HG02970 (cell line): ENCODE data around the gene GUCY2C.

Source experiments
- ATAC-seq: cut with Tn5 transposase; IDR thresholded peaks from one replicate; pipeline ENCODE4 v1.9.1; 2021; ENCODE audit warnings: mild to moderate bottlenecking, moderate library complexity, moderate number of reproducible peaks; ENCODE audit not compliant: unreplicated experiment, low FRiP score

GUCY2C gene

DNA sequence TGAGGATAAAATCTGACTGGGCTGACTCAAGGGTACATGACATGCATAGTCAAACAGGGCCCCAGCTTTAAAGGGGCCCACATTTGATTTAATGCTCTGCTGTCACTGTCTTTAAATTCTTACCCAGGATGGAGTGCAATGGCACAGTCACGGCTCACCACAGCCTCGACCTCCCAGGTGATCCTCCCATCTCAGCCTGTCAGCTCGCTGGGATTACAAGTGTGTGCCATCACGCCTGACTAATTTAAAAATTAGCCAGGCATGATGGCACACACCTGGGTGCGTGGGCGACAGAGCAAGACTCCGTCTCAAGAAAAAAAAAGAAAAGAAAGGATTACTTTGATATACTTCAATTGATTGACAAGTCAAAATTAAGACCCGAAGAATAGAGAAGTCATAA, 119.5 kb downstream of the GUCY2C start:
- no peak for ATAC-seq

DNA sequence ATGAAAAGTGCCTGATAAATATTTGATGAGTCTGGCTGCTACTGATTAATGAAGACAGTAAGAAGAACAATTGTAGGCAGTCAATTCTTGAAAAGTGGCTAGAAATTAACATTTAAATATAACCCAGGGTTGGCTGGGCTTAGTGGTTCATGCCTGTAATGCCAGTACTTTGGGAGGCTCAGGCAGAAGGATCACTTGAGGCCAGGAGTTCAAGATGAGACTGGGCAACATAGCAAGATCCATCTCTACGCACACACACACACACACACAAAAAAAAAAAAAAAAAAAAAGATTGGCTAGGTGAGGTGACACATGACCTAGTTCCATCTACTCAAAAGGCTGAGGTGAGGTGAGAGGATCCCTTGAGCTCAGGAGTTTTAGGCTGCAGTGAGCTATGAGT, 120.8 kb downstream of the GUCY2C start:
- no peak for ATAC-seq

DNA sequence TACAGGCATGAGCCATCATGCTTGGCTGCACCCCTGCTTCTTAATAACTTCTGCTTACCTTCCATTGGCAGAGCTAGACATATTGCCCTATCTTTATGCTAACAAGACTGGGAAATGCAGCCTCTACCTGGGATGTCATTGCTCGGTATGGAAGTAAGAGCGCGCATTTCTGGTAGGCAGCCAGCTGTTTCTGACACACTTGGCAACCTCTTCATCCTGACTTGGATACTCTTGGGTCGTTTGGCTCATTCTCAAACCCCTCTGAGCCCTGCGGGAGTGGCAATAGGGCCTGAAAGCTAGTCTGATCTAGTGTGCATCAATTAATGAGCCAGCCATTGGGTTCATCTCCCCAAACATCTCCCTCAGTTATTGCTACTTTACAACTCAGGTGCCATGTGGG, 123.3 kb downstream of the GUCY2C start:
- ATAC-seq = no peak

DNA sequence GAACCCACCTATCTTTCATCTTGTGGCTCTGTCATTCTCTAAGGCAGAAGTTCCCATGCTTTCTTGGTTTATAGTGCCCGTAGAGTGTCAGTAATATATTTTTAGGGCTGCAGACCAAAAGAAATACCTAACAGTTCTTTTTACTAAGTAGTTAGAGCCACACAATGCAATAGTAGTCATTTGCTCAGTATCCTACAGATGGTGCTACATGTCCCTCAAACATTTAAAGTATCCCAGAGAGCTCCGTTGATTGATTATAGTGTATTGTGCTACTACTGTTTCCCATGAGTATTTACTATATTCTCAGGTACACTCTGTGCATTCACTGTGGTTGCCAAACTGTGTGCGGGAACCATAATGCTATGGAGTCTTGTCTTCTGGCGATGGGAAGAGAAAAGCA, 124.0 kb downstream of the GUCY2C start:
- no peak for ATAC-seq

DNA sequence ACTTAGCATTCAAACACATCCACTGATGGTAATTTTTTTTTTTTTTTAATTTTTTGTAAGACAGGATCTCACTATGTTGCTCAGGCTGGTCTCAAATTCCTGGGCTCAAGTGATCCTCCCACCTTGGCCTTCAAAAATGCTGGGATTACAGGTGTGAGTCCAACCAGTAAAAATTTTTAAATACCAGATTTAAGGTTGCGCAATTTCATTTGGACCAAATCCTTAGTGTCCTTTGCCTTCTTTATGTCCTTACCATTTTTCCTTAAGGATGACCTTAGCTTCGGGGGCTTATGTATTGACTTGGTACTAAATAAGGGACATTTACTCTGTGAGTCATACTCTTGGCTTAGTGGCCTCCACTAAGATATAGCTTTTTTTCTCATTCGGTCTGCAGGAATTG, 124.6 kb downstream of the GUCY2C start:
- ATAC-seq = no peak

DNA sequence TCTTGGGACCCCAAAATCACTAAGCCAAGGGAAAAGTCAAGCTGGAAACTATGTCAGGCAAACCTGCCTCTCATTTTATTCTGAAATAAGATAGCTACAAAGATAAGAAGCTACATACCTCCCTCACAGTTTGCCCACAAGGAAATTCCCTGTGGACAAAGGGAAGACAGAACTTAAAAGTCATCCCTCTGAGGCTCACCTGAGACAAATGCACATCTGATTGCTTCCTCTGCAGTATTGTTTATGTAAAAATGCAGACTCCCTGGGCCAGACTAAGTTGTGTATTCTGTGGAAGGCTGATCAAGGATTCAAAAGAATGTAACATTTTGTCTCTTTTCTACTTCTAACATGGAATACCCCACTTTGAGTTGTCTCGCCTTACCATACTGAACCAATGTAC, 126.2 kb downstream of the GUCY2C start:
- ATAC-seq = no peak

DNA sequence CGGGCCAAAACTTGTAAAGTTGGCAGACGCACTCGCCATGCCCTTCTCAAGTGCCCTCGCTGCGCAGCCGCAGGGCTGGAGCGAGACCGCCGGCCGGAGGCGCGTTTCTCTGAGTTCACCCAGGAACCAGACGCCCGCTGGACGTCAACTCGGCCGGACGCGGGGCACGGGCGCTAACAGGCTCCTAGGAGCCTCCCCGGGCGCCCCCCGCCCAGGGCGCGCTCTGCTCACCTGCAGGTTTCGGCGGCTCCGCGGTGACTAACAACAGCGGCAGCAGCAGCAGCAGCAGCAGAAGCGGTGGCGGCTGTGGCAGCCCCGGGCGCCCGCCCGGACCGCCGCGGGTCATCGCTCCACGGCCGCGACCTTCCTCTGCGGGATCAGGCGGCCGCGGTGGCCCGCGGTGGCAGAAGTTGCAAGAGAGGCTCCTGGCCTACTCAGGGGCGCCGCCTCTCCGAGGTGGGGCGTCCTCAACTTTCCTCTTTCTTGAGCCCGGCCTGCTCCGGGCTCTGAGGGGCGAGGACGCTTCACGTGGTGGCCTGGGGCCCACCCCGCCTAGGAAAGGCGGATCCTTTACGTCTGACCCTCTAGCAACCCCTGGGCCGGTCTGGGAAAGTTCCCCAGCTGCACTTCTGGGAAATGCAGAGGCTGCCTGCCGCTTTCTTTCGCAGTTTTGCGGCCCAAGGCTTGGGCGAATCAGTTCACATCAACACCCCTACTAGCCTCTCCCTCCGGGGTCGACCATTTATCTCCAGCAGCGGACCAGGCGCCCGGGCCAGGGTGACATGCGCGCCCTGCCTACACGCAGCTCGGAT, 128.8 kb downstream of the GUCY2C start, which contains the start of gene PLBD1:
Gene PLBD1, minus strand, starts transcription at position 533 of the 812 bp plus-strand sequence. Its CDS starts 187 bp downstream, at position 346.
- ATAC-seq = peak; percentile 54

DNA sequence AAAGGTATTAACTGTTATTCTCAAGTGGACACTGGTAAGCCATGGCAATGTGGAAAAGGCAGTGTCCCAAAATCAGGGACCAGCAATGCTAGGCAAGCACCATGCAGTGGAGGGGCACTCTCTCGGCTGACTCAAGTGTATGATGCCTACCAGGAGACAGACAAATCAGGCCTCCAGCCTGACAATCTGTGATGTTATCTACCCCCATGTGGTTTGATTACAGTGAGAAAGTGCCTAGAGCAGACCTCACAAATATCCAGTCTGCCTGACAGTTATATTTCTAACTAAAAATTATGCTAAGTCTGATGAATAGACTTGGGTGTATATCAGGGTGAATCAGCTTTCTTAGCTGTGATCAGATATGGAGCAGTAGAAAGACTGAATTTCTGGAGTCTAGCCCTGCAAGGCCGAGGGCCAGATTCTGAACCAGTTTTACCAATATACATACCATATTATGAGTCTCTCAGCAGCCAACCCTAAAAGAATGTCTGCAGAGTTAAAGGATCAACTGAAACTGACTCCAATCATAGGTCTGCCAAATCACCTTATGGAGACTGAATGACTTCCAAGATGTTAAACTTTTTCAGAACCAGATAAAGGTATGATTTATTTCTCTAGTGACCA, 132.0 kb downstream of the GUCY2C start:
- ATAC-seq = no peak

DNA sequence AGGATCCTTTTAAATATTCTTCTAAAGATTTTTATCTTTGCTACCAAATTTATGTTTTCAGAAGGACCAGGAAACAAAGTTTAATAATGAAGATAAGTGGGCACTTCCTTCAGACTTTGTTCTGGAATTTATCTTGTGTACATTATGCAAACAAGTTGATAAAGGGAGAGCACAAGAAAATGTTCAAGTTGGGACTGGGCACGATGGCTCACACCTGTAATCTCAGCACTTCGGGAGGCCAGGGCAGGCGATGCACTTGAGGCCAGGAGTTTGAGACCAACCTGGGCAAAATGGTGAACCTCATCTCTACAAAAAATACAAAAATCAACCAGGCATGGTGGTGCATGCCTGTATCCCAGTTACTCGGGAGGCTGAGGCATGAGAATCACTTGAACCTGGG, 133.4 kb downstream of the GUCY2C start:
- ATAC-seq = no peak
